NOMO-1 (cell line): ENCODE data around the gene CAPG.
"Not testable (repeated sequence)": the region's sequence is repeated elsewhere in the genome, so short reads cannot be mapped to it uniquely, and the experiment has no call there.

ENCODE experiments used
- DNase-seq, 2 experiments: peaks; one replicate each; lab custom pipeline; 2025; ENCODE audit not compliant: unreplicated experiment in 2 of 2; lab: John Stamatoyannopoulos, UW

CAPG gene

DNA sequence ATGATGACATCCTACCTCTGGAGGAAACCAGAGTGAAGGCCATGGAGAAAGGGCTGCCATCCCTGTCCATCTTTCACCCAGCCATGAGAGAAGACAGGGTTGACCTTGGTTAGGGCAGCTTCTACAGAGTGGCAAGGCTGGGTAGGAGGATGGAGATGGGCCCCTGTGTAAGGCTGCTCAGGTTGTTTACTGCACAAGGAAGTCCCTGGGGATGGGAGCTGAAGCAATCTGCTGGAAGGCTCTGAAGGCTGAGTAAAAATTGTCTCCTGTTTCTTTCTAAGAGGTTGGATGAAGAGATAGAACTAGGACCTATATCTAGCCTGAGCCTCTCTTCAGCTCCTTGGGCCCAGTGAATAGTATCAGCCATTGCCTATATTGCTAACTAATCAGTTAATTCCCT, 41.2 kb downstream of the CAPG start:
- DNase-seq, result no peak

- DNase-seq, result no peak
These were observed 43.0 kb downstream of the CAPG start for GRCh38 chr2:85367180-85367579.

- not testable (repeated sequence) for DNase-seq
These were observed 47.3 kb downstream of the CAPG start for GRCh38 chr2:85362653-85363387.

DNA sequence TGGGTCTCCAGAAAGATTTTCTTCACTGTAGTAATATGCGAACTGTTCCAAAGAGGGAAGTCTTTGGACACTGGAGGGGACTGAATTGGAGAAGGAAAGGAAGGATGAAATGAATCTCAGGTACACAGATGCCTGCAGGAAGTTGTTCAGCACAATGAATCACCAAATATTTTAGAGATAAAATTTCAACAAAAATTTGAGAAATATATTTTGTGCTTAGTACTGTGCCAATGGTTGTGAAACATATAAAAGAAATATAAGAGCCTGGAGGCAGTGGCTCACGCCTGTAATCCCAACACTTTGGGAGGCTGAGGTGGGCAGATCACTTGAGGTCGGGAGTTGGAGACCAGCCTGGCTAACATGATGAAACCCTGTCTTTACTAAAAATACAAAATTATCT, 52.4 kb downstream of the CAPG start:
- DNase-seq, result no peak

DNA sequence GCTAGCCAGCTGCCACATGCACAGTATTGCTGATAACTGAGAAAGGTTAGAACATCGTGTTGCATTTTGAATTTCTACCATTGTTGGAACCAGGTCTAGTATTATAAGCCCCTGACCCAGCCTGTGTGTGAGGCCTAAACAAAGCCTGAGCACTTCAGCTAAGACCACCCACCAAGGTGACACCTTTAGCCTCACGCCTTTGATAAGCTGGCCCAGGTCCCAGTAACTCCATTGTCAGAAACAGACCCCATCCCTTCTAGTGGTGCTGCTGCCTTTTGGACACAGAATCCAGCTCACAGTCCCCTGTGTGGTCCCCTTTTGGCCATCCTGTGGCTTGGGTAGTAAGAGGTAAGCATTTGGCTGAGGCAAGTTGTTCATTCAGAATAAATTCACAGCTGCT, 54.0 kb downstream of the CAPG start:
- no peak for DNase-seq

DNA sequence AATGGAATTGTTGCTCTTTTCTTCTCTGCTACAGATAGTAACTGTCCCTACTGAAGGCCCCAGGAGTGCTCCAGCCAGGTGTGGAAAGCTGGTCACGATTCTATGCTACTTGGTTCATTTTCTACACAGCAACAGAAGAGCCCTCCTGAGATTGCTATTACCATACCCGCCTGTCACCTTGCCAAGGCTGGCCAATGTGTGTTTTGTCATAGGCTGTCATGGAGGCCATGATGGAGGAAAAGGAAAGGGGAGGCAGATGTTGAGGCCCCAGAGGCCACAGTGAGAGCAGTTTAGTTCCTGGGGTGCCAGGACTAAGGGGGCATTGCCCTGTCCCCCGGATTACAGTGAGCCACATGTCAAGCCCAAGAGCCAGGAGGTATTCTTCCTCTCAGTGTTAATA, 54.6 kb downstream of the CAPG start:
- no peak for DNase-seq

- no peak for DNase-seq
These were observed 55.1 kb downstream of the CAPG start for GRCh38 chr2:85355073-85355410.

GRCh38 chr2:85354286-85355072, 55.7 kb downstream of the CAPG start, which contains the start of the genes ELMOD3 and RETSAT:
ELMOD3 (plus strand) TSS chr2:85354769; CDS start chr2:85357199, 2,430 bp downstream.
RETSAT (minus strand) TSS chr2:85354528; CDS start chr2:85354507, 21 bp downstream.
- DNase-seq, result peak; percentile 97 to 99

DNA sequence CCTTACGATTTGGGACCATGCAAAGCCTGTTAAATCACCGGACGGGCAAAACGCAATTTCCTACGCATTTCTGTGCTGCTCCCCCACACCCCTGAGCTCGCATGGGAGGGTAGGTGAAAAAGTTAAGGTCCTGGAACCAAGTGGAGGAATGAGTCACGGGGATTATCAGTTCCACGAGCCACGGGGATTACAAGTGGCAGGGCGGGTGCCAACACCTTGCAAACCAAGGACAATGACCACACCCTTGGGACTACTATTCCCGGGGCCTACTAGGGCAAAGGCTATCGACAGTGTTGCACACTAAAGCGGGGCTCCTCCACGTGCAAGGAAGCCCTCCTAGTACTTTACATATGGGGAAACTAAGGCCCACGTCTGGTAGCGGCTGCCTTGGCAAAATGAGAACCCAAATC, 56.3 kb downstream of the CAPG start:
- DNase-seq, result peak in 1 of 2 experiments; percentile 41

DNA sequence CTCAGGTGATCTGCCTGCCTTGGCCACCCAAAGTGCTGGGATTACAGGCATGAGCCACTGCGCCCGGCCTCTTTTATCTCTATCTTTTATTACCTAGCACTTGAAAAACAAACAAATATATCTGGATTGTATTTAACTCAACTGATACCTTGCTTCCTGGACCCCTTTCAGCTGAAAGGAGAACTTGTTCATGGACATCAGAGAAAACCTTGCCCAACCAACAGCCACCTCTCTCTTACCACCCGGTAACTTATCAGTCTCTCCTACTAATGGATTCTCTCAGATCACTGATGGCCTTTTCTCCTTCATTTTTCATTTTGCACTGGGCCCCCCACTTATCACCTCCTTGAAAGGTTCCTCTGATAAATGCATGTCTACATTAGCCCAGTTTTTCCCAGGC, 62.6 kb downstream of the CAPG start:
- DNase-seq, result no peak
